ENCODE results near the gene CCDC97.

CCDC97 gene

GRCh38 chr19:41305927-41306793, 3.8 kb upstream of the CCDC97 start:
- DNase-seq (ENCODE audit: insufficient read length, low spot score), result no peak
- TF ChIP-seq POLR2A (IDR thresholded peaks at IDR 0.05; ENCODE audit: low read depth, low read length), result no peak
- FAIRE-seq, result no peak

GRCh38 chr19:41307090-41307875, 2.7 kb upstream of the CCDC97 start:
- TF ChIP-seq POLR2A (IDR thresholded peaks at IDR 0.05; ENCODE audit: low read depth, low read length), result no peak
- FAIRE-seq, result no peak
- DNase-seq (ENCODE audit: insufficient read length, low spot score), result no peak

GRCh38 chr19:41307954-41308449, 2.0 kb upstream of the CCDC97 start:
- DNase-seq (ENCODE audit: insufficient read length, low spot score) (no peak), FAIRE-seq (no peak)
- no peak for TF ChIP-seq POLR2A (IDR thresholded peaks at IDR 0.05; ENCODE audit: low read depth, low read length)

- no peak for TF ChIP-seq POLR2A (IDR thresholded peaks at IDR 0.05; ENCODE audit: low read depth, low read length)
- DNase-seq (ENCODE audit: insufficient read length, low spot score) (peak; percentile 64), FAIRE-seq (no peak)
Measured at GRCh38 chr19:41308450-41309179, 1.4 kb upstream of the CCDC97 start.

GRCh38 chr19:41309180-41310032, 566 bp upstream of the CCDC97 start:
- DNase-seq (ENCODE audit: insufficient read length, low spot score) (no peak), FAIRE-seq (no peak)
- no peak for TF ChIP-seq POLR2A (IDR thresholded peaks at IDR 0.05; ENCODE audit: low read depth, low read length)

GRCh38 chr19:41311072-41311471, 1.1 kb downstream of the CCDC97 start:
- DNase-seq (ENCODE audit: insufficient read length, low spot score), result no peak
- no peak for TF ChIP-seq POLR2A (IDR thresholded peaks at IDR 0.05; ENCODE audit: low read depth, low read length)
- no peak for FAIRE-seq

- FAIRE-seq (no peak), DNase-seq (ENCODE audit: insufficient read length, low spot score) (no peak)
- no peak for TF ChIP-seq POLR2A (IDR thresholded peaks at IDR 0.05; ENCODE audit: low read depth, low read length)
Measured at GRCh38 chr19:41311613-41312012, 1.6 kb downstream of the CCDC97 start.

- FAIRE-seq (no peak), DNase-seq (ENCODE audit: insufficient read length, low spot score) (no peak)
- TF ChIP-seq POLR2A (IDR thresholded peaks at IDR 0.05; ENCODE audit: low read depth, low read length), result no peak
Measured at GRCh38 chr19:41316306-41316920, 6.4 kb downstream of the CCDC97 start.

- no peak for TF ChIP-seq POLR2A (IDR thresholded peaks at IDR 0.05; ENCODE audit: low read depth, low read length)
- DNase-seq (ENCODE audit: insufficient read length, low spot score) (no peak), FAIRE-seq (no peak)
Measured at GRCh38 chr19:41318696-41319499, 8.9 kb downstream of the CCDC97 start.

- no peak for DNase-seq (ENCODE audit: insufficient read length, low spot score)
- FAIRE-seq, result no peak
- no peak for TF ChIP-seq POLR2A (IDR thresholded peaks at IDR 0.05; ENCODE audit: low read depth, low read length)
Measured at GRCh38 chr19:41319500-41320184, 9.7 kb downstream of the CCDC97 start.

- FAIRE-seq (no peak), DNase-seq (ENCODE audit: insufficient read length, low spot score) (no peak)
- TF ChIP-seq POLR2A (IDR thresholded peaks at IDR 0.05; ENCODE audit: low read depth, low read length), result no peak
Measured at GRCh38 chr19:41320185-41320518, 10.2 kb downstream of the CCDC97 start.
